SK-N-SH (cell line): Measurements from ENCODE around the gene LIMS2. TPM values are rescaled to one million over a fixed set of nuclear protein-coding genes. Genes with fewer than 3 reads are reported as not detected.

Experiments
- CTCF ChIA-PET: fragments of 300-600, 350-600 bp; formaldehyde crosslinking; extraction: SDS; loops from one replicate; lab custom pipeline; 2021; lab: Yijun Ruan, JAX
- POLR2A ChIA-PET: fragments of 350-600 bp; sonication (Branson Sonifier 250); formaldehyde crosslinking; extraction: SDS; loops from one replicate; lab custom pipeline; 2020; ENCODE audit warnings: antibody characterized with exemption, inconsistent platforms; lab: Yijun Ruan, JAX
- DNase-seq: peaks from one replicate; pipeline ENCODE4 v3.0.0; 2012
- H2AFZ ChIP-seq: fragments of 200-600 bp; sonication (generic); 2 replicates; pipeline ENCODE4 v1.8.1; 2016; ENCODE audit warnings: antibody characterized with exemption, mild to moderate bottlenecking, low read depth
- H3F3A ChIP-seq: fragments of 200-600 bp; sonication (generic); replicated peaks from 2 replicates; pipeline ENCODE3; 2016; ENCODE audit warnings: antibody characterized with exemption, mild to moderate bottlenecking; ENCODE audit not compliant: insufficient read depth
- H3K27ac ChIP-seq, 2 experiments: fragments of 200-500 bp in 1 of 2; fragments of 200-600 bp in 1 of 2; sonication (Bioruptor generic) in 1 of 2; sonication (generic), shearing (Covaris generic) in 1 of 2; 2 replicates each; pipeline versions ENCODE4 v1.5.1 to v1.6.1; 2014 to 2016; ENCODE audit warnings: low read depth in 2 of 2, inconsistent platforms in 1 of 2, low read length in 1 of 2, mild to moderate bottlenecking in 1 of 2, mixed read lengths in 1 of 2
- H3K27me3 ChIP-seq: fragments of 200-600 bp; sonication (generic), shearing (Covaris generic); 2 replicates; pipeline ENCODE4 v1.6.1; 2016; ENCODE audit warnings: mixed run types; ENCODE audit not compliant: insufficient read depth
- H3K36me3 ChIP-seq, 2 experiments: fragments of 200-500 bp in 1 of 2; fragments of 200-600 bp in 1 of 2; sonication (Bioruptor generic) in 1 of 2; sonication (generic) in 1 of 2; replicated peaks in 1 of 2; 2 replicates each; pipeline versions ENCODE3 to v1.5.1; 2014 to 2016; ENCODE audit warnings: low read length in 1 of 2, mild to moderate bottlenecking in 1 of 2; ENCODE audit not compliant: insufficient read depth in 2 of 2, control insufficient read depth in 1 of 2
- H3K4me1 ChIP-seq, 2 experiments: fragments of 200-500 bp in 1 of 2; fragments of 200-600 bp in 1 of 2; sonication (Bioruptor generic) in 1 of 2; sonication (generic), shearing (Covaris generic) in 1 of 2; 2 replicates each; pipeline versions ENCODE4 v1.5.1 to v1.6.1; 2014 to 2016; ENCODE audit warnings: low read depth in 1 of 2, low read length in 1 of 2, mixed run types in 1 of 2; ENCODE audit not compliant: insufficient read depth in 2 of 2, control insufficient read depth in 1 of 2
- H3K4me2 ChIP-seq: fragments of 200-600 bp; sonication (generic), shearing (Covaris generic); 2 replicates; pipeline ENCODE4 v1.6.1; 2017; ENCODE audit warnings: mixed run types
- H3K4me3 ChIP-seq, 2 experiments: fragments of 200-500 bp in 1 of 2; fragments of 200-600 bp in 1 of 2; sonication (Bioruptor generic) in 1 of 2; sonication (generic), shearing (Covaris generic) in 1 of 2; 2 replicates each; pipeline versions ENCODE4 v1.5.1 to v1.8.1; 2014 to 2016; ENCODE audit warnings: low read depth in 2 of 2, inconsistent platforms in 1 of 2, low read length in 1 of 2, mild to moderate bottlenecking in 1 of 2, mixed read lengths in 1 of 2, moderate library complexity in 1 of 2
- H3K79me2 ChIP-seq: fragments of 200-600 bp; sonication (generic); 2 replicates; pipeline ENCODE4 v1.8.1; 2017; ENCODE audit warnings: mild to moderate bottlenecking; ENCODE audit not compliant: insufficient read depth
- H3K9ac ChIP-seq: fragments of 200-600 bp; sonication (generic); 2 replicates; pipeline ENCODE4 v1.6.1; 2017; ENCODE audit warnings: mixed run types
- H3K9me2 ChIP-seq: fragments of 200-600 bp; sonication (generic); 2 replicates; pipeline ENCODE4 v1.6.1; 2017; ENCODE audit warnings: mixed run types
- H3K9me3 ChIP-seq: fragments of 200-600 bp; sonication (generic); 2 replicates; pipeline ENCODE4 v1.6.1; 2017; ENCODE audit warnings: mixed run types, mild to moderate bottlenecking, moderate library complexity
- H4K20me1 ChIP-seq: fragments of 200-600 bp; sonication (generic); 2 replicates; pipeline ENCODE4 v1.6.1; 2017; ENCODE audit warnings: mild to moderate bottlenecking, mixed run types; ENCODE audit not compliant: insufficient read depth
- CHD2 ChIP-seq: fragments of 150-350 bp; IDR thresholded peaks from 2 replicates; pipeline ENCODE4 v1.6.1; 2018; ENCODE audit warnings: low read length; ENCODE audit not compliant: partially characterized antibody
- ELF1 ChIP-seq: IDR thresholded peaks from 2 replicates; pipeline ENCODE4 v1.4.0; 2012
- FOSL2 ChIP-seq: IDR thresholded peaks from 2 replicates; pipeline ENCODE4 v1.4.0; 2012; ENCODE audit warnings: low read depth, mild to moderate bottlenecking, moderate library complexity, borderline replicate concordance
- IRF3 ChIP-seq: fragments of 150-350 bp; IDR thresholded peaks from 2 replicates; pipeline ENCODE4 v1.6.1; 2016; ENCODE audit warnings: mild to moderate bottlenecking, low read depth, low read length
- MEF2A ChIP-seq: IDR thresholded peaks from 2 replicates; pipeline ENCODE4 v1.4.0; 2012; ENCODE audit warnings: low read depth, borderline replicate concordance
- POLR2AphosphoS5 ChIP-seq: IDR thresholded peaks from 2 replicates; pipeline ENCODE4 v1.6.1; 2012; ENCODE audit warnings: low read depth, low read length
- RAD21 ChIP-seq: IDR thresholded peaks from 2 replicates; pipeline ENCODE4 v1.6.1; 2012; ENCODE audit warnings: mild to moderate bottlenecking, low read length
- RCOR1 ChIP-seq: fragments of 150-350 bp; IDR thresholded peaks from 2 replicates; pipeline ENCODE4 v1.6.1; 2017; ENCODE audit warnings: antibody characterized with exemption, low read length
- RXRA ChIP-seq: IDR thresholded peaks from 2 replicates; pipeline ENCODE4 v1.4.0; 2012; ENCODE audit warnings: low read depth, mild to moderate bottlenecking, borderline replicate concordance
- SIN3A ChIP-seq: IDR thresholded peaks from 2 replicates; pipeline ENCODE4 v1.6.1; 2012; ENCODE audit warnings: low read depth, mild to moderate bottlenecking, low read length, moderate library complexity, borderline replicate concordance
- SMC3 ChIP-seq: IDR thresholded peaks from 2 replicates; pipeline ENCODE4 v1.6.1; 2012; ENCODE audit warnings: low read depth, low read length, improper control_type of control experiment
- TCF12 ChIP-seq: IDR thresholded peaks from 2 replicates; pipeline ENCODE4 v1.4.0; 2012
- TEAD4 ChIP-seq: IDR thresholded peaks from 2 replicates; pipeline ENCODE4 v1.4.0; 2012; ENCODE audit warnings: mild to moderate bottlenecking, borderline replicate concordance; ENCODE audit not compliant: insufficient read depth
- WGBS: methylation state at CpG from one replicate; pipeline ENCODE4 v1.1.6; 2017; ENCODE audit warnings: low lambda C conversion rate; 5-methylcytosine and 5-hydroxymethylcytosine counted together
- polyA plus RNA-seq, 3 experiments: library from polyadenylated mRNA; depleted of rRNA; stranded (reverse); fragments of >200 nt; gene quantifications; 2 replicates each; pipeline ENCODE4 v1.2.3, GENCODE V29; 2012
- TF ChIP-seq, protein P1 (sequence below): fragments of 200-600 bp; sonication (generic); IDR thresholded peaks from 2 replicates; pipeline ENCODE4 v1.6.1; 2017; ENCODE audit warnings: antibody characterized with exemption, mild to moderate bottlenecking, moderate library complexity
- TF ChIP-seq, protein P2 (sequence below): IDR thresholded peaks from 2 replicates; pipeline ENCODE4 v1.6.1; 2012; ENCODE audit warnings: mild to moderate bottlenecking, low read depth, low read length, moderate library complexity

LIMS2 gene
- polyA plus RNA-seq, 1 of the 3 experiments (the other 2 are of a cell fraction), result 2.7 TPM

GRCh38 chr2:127715778-127716449 lies 40.6 kb upstream of the LIMS2 start:
- H3K9me3 ChIP-seq, result no peaks in the 10 kb centered on the region
- H3K4me3 ChIP-seq, result no peak overlapping the region
- no peaks in the 10 kb centered on the region for H4K20me1 ChIP-seq
- H3K27ac ChIP-seq, result no peak overlapping the region
- TF ChIP-seq FOSL2 (no peak), RXRA (no peak), TCF12 (no peak), MEF2A (no peak), IRF3 (no peak), ELF1 (no peak), SMC3 (no peak), RCOR1 (no peak), CHD2 (no peak), RAD21 (no peak), SIN3A (no peak), POLR2AphosphoS5 (no peak), TEAD4 (no peak)
- TF ChIP-seq, protein P1, sequence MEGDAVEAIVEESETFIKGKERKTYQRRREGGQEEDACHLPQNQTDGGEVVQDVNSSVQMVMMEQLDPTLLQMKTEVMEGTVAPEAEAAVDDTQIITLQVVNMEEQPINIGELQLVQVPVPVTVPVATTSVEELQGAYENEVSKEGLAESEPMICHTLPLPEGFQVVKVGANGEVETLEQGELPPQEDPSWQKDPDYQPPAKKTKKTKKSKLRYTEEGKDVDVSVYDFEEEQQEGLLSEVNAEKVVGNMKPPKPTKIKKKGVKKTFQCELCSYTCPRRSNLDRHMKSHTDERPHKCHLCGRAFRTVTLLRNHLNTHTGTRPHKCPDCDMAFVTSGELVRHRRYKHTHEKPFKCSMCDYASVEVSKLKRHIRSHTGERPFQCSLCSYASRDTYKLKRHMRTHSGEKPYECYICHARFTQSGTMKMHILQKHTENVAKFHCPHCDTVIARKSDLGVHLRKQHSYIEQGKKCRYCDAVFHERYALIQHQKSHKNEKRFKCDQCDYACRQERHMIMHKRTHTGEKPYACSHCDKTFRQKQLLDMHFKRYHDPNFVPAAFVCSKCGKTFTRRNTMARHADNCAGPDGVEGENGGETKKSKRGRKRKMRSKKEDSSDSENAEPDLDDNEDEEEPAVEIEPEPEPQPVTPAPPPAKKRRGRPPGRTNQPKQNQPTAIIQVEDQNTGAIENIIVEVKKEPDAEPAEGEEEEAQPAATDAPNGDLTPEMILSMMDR, result no peak
- TF ChIP-seq, protein P2, sequence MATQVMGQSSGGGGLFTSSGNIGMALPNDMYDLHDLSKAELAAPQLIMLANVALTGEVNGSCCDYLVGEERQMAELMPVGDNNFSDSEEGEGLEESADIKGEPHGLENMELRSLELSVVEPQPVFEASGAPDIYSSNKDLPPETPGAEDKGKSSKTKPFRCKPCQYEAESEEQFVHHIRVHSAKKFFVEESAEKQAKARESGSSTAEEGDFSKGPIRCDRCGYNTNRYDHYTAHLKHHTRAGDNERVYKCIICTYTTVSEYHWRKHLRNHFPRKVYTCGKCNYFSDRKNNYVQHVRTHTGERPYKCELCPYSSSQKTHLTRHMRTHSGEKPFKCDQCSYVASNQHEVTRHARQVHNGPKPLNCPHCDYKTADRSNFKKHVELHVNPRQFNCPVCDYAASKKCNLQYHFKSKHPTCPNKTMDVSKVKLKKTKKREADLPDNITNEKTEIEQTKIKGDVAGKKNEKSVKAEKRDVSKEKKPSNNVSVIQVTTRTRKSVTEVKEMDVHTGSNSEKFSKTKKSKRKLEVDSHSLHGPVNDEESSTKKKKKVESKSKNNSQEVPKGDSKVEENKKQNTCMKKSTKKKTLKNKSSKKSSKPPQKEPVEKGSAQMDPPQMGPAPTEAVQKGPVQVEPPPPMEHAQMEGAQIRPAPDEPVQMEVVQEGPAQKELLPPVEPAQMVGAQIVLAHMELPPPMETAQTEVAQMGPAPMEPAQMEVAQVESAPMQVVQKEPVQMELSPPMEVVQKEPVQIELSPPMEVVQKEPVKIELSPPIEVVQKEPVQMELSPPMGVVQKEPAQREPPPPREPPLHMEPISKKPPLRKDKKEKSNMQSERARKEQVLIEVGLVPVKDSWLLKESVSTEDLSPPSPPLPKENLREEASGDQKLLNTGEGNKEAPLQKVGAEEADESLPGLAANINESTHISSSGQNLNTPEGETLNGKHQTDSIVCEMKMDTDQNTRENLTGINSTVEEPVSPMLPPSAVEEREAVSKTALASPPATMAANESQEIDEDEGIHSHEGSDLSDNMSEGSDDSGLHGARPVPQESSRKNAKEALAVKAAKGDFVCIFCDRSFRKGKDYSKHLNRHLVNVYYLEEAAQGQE, result no peak
- TF ChIP-seq, all 33 proteins: peak for 0
- WGBS, result 95% methylated on average over 14 of the region's 14 CpGs
- Histone ChIP-seq H2AFZ (no peak overlapping the region), H3K36me3 (peaks cover 28 to 33% of the 10 kb centered on the region in 2 experiments), H3K4me2 (no peak overlapping the region), H3K4me1 (no peaks in the 10 kb centered on the region), H3K9me2 (no peaks in the 10 kb centered on the region), H3F3A (no peaks in the 10 kb centered on the region), H3K27me3 (no peaks in the 10 kb centered on the region), H3K9ac (no peak overlapping the region), H3K79me2 (no peaks in the 10 kb centered on the region)
- CTCF ChIA-PET, result interaction anchor here (1.4 to 1.9 kb wide), 2 partner anchors 12 to 13 kb away, joined by 4 read pairs; no protein-coding TSS in a partner anchor
- POLR2A ChIA-PET, result no interaction called here
- DNase-seq, result no peak
